Right atrium auricular region (tissue), 2 donors: ENCODE data around the gene WFIKKN2. TPM values are rescaled to one million over a fixed set of nuclear protein-coding genes. Genes with fewer than 3 reads are reported as not detected.
A peak's percentile ranks its signal among the peaks of the same experiment; 100 is the strongest.

Experiments used
- DNase-seq: peaks from one replicate; pipeline ENCODE4 v3.0.0-alpha.2; 2019; ENCODE audit warnings: low spot score
- H3K27ac ChIP-seq, 2 donors: fragments of 200-600 bp; sonication (generic); 1 replicate in 1 of 2; 2 replicates in 1 of 2; pipeline ENCODE4 v1.5.1; 2016 to 2019
- H3K27me3 ChIP-seq, 2 donors: fragments of 200-600 bp; sonication (generic); one replicate each; pipeline versions ENCODE4 v1.5.1 to v1.6.0; 2017 to 2019
- H3K36me3 ChIP-seq: fragments of 200-600 bp; sonication (generic); one replicate; pipeline ENCODE4 v1.5.1; 2016
- H3K4me1 ChIP-seq, 2 donors: fragments of 200-600 bp; sonication (generic); one replicate each; pipeline versions ENCODE4 v1.5.1 to v1.6.0; 2017 to 2019
- H3K4me3 ChIP-seq, 2 donors: fragments of 200-600 bp; sonication (generic); 1 replicate in 1 of 2; 2 replicates in 1 of 2; pipeline ENCODE4 v1.5.1; 2017 to 2019; ENCODE audit warnings: mild to moderate bottlenecking in 1 of 2, moderate library complexity in 1 of 2
- H3K9me3 ChIP-seq, 2 donors: fragments of 200-600 bp; sonication (generic); one replicate each; pipeline ENCODE4 v1.5.1; 2019
- CTCF ChIP-seq, 2 donors: fragments of 200-600 bp; sonication (generic); IDR thresholded peaks; one replicate each; pipeline ENCODE4 v1.5.1; 2019; ENCODE audit warnings: antibody characterized with exemption in 2 of 2
- total RNA-seq, 2 donors: library from RNA; depleted of rRNA; stranded (reverse); fragments of >200 nt; gene quantifications; one replicate each; pipeline ENCODE4 v1.1.0, GENCODE V29; 2016

The WFIKKN2 gene
- total RNA-seq, 2 donors from 2014 or later: 0.26 to 0.31 TPM

- TF ChIP-seq CTCF (IDR thresholded peaks at IDR 0.05): no peak
- no peaks in the 10 kb centered on the region for H3K9me3 ChIP-seq
- H3K27ac ChIP-seq: no peak overlapping the region
- H3K27me3 ChIP-seq: no peaks in the 10 kb centered on the region
- DNase-seq: no peak
- no peak overlapping the region for H3K4me3 ChIP-seq
- peaks cover 0 to 5% of the 10 kb centered on the region in 2 donors for H3K4me1 ChIP-seq
- no peaks in the 10 kb centered on the region for H3K36me3 ChIP-seq
These were observed 2.9 kb downstream of the WFIKKN2 start for GRCh38 chr17:50837980-50838954.

DNA sequence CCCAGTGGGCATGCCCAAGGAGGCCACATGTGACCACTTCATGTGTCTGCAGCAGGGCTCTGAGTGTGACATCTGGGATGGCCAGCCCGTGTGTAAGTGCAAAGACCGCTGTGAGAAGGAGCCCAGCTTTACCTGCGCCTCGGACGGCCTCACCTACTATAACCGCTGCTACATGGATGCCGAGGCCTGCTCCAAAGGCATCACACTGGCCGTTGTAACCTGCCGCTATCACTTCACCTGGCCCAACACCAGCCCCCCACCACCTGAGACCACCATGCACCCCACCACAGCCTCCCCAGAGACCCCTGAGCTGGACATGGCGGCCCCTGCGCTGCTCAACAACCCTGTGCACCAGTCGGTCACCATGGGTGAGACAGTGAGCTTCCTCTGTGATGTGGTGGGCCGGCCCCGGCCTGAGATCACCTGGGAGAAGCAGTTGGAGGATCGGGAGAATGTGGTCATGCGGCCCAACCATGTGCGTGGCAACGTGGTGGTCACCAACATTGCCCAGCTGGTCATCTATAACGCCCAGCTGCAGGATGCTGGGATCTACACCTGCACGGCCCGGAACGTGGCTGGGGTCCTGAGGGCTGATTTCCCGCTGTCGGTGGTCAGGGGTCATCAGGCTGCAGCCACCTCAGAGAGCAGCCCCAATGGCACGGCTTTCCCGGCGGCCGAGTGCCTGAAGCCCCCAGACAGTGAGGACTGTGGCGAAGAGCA is 4.4 kb downstream of the WFIKKN2 start:
- no peaks in the 10 kb centered on the region for H3K9me3 ChIP-seq
- no peak for DNase-seq
- H3K4me3 ChIP-seq: no peak overlapping the region
- H3K27ac ChIP-seq: no peak overlapping the region
- peaks cover 0 to 5% of the 10 kb centered on the region in 2 donors for H3K4me1 ChIP-seq
- no peaks in the 10 kb centered on the region for H3K27me3 ChIP-seq
- no peaks in the 10 kb centered on the region for H3K36me3 ChIP-seq
- TF ChIP-seq CTCF (IDR thresholded peaks at IDR 0.05): no peak

GRCh38 chr17:50840311-50840851 is 5.0 kb downstream of the WFIKKN2 start:
- H3K27me3 ChIP-seq: no peaks in the 10 kb centered on the region
- H3K36me3 ChIP-seq: no peaks in the 10 kb centered on the region
- H3K4me3 ChIP-seq: no peak overlapping the region
- TF ChIP-seq CTCF (IDR thresholded peaks at IDR 0.05): no peak
- DNase-seq: no peak
- no peaks in the 10 kb centered on the region for H3K9me3 ChIP-seq
- peaks cover 0 to 6% of the 10 kb centered on the region in 2 donors for H3K4me1 ChIP-seq
- H3K27ac ChIP-seq: no peak overlapping the region

GRCh38 chr17:50841277-50841948 is 6.0 kb downstream of the WFIKKN2 start:
- peaks cover 0 to 12% of the 10 kb centered on the region in 2 donors for H3K4me1 ChIP-seq
- no peak for TF ChIP-seq CTCF (IDR thresholded peaks at IDR 0.05)

GRCh38 chr17:50841949-50842354 is 6.6 kb downstream of the WFIKKN2 start:
- H3K27me3 ChIP-seq: no peaks in the 10 kb centered on the region
- H3K27ac ChIP-seq: no peak overlapping the region
- no peak overlapping the region for H3K4me3 ChIP-seq
- peak; percentile 50 to 86 for TF ChIP-seq CTCF (IDR thresholded peaks at IDR 0.05)
- no peaks in the 10 kb centered on the region for H3K9me3 ChIP-seq
- peaks cover 0 to 12% of the 10 kb centered on the region in 2 donors for H3K4me1 ChIP-seq
- H3K36me3 ChIP-seq: no peaks in the 10 kb centered on the region
- DNase-seq: peak; percentile 72

More at GRCh38 chr17:50841277-50841948, 6.0 kb downstream of the WFIKKN2 start:
- no peak for DNase-seq
- Histone ChIP-seq H3K27me3 (no peaks in the 10 kb centered on the region), H3K9me3 (no peaks in the 10 kb centered on the region), H3K27ac (no peak overlapping the region), H3K36me3 (no peaks in the 10 kb centered on the region), H3K4me3 (no peak overlapping the region)
